T-helper 2 cell treated with Interferon-gamma antibody and Interleukin-4, amounts not matched to agents 5 μg/mL and 100 μg/mL, for 36 hours (primary cell): ENCODE data around the gene DSTYK.
A peak's percentile ranks its signal among the peaks of the same experiment; 100 is the strongest.
"Not testable (repeated sequence)": the region's sequence is repeated elsewhere in the genome, so short reads cannot be mapped to it uniquely, and the experiment has no call there.

Experiments
- DNase-seq: peaks from one replicate; pipeline ENCODE4 v3.0.0; 2021; ENCODE audit warnings: low spot score
- H3K27ac Mint-ChIP-seq: one replicate; pipeline ENCODE4 v1.8.0; 2021; ENCODE audit warnings: mild to moderate bottlenecking, mixed read lengths
- H3K27me3 Mint-ChIP-seq: one replicate; pipeline ENCODE4 v1.8.0; 2021; ENCODE audit warnings: low read depth, mixed read lengths
- H3K36me3 Mint-ChIP-seq: one replicate; pipeline ENCODE4 v1.8.0; 2021; ENCODE audit warnings: low read depth, mixed read lengths
- H3K4me1 Mint-ChIP-seq: one replicate; pipeline ENCODE4 v1.8.0; 2021; ENCODE audit warnings: low read depth, mixed read lengths
- H3K4me3 Mint-ChIP-seq: one replicate; pipeline ENCODE4 v1.8.0; 2022; ENCODE audit warnings: mild to moderate bottlenecking, moderate library complexity, mixed read lengths
- H3K9me3 Mint-ChIP-seq: one replicate; pipeline ENCODE4 v1.8.0; 2021; ENCODE audit warnings: mixed read lengths

DSTYK gene

GRCh38 chr1:205187420-205187819, 24.1 kb downstream of the DSTYK start:
- Mint-ChIP-seq H3K9me3 (no peaks in the 10 kb centered on the region), H3K4me1 (peaks cover 36% of the 10 kb centered on the region), H3K36me3 (peaks cover 19% of the 10 kb centered on the region), H3K4me3 (no peak overlapping the region), H3K27me3 (no peaks in the 10 kb centered on the region), H3K27ac (no peak overlapping the region)
- no peak for DNase-seq

- peaks cover 19% of the 10 kb centered on the region for H3K36me3 Mint-ChIP-seq
- H3K27me3 Mint-ChIP-seq: no peaks in the 10 kb centered on the region
- H3K27ac Mint-ChIP-seq: peak overlapping the region; percentile 52
- no peaks in the 10 kb centered on the region for H3K9me3 Mint-ChIP-seq
- DNase-seq: no peak
- H3K4me3 Mint-ChIP-seq: no peak overlapping the region
- H3K4me1 Mint-ChIP-seq: peaks cover 36% of the 10 kb centered on the region
Measured at GRCh38 chr1:205186191-205186590, 25.3 kb downstream of the DSTYK start.

GRCh38 chr1:205183676-205184335, 27.7 kb downstream of the DSTYK start:
- no peak for DNase-seq
- Mint-ChIP-seq H3K4me1 (peaks cover 33% of the 10 kb centered on the region), H3K27me3 (no peaks in the 10 kb centered on the region), H3K27ac (peak overlapping the region; percentile 8), H3K4me3 (peak overlapping the region; percentile 39), H3K36me3 (peaks cover 20% of the 10 kb centered on the region), H3K9me3 (no peaks in the 10 kb centered on the region)

GRCh38 chr1:205182930-205183329, 28.6 kb downstream of the DSTYK start:
- Mint-ChIP-seq H3K4me3 (no peak overlapping the region), H3K9me3 (no peaks in the 10 kb centered on the region), H3K27ac (no peak overlapping the region), H3K36me3 (peaks cover 20% of the 10 kb centered on the region), H3K27me3 (no peaks in the 10 kb centered on the region), H3K4me1 (peaks cover 33% of the 10 kb centered on the region)
- no peak for DNase-seq

- not testable (repeated sequence) for DNase-seq, H3K9me3 Mint-ChIP-seq, H3K27ac Mint-ChIP-seq, H3K27me3 Mint-ChIP-seq, H3K4me3 Mint-ChIP-seq
- Mint-ChIP-seq H3K4me1 (peaks cover 16% of the 10 kb centered on the region), H3K36me3 (peaks cover 17% of the 10 kb centered on the region)
Measured at GRCh38 chr1:205180331-205180730, 31.2 kb downstream of the DSTYK start.

GRCh38 chr1:205179842-205180241, 31.7 kb downstream of the DSTYK start:
- Mint-ChIP-seq H3K27ac (no peak overlapping the region), H3K4me1 (peaks cover 15% of the 10 kb centered on the region)

GRCh38 chr1:205172729-205173366, 38.7 kb downstream of the DSTYK start:
- Mint-ChIP-seq H3K27me3 (no peaks in the 10 kb centered on the region), H3K4me1 (peaks cover 23% of the 10 kb centered on the region), H3K27ac (no peak overlapping the region), H3K4me3 (no peak overlapping the region), H3K36me3 (peaks cover 24% of the 10 kb centered on the region), H3K9me3 (no peaks in the 10 kb centered on the region)
- DNase-seq: no peak

More at GRCh38 chr1:205179842-205180241, 31.7 kb downstream of the DSTYK start:
- H3K27me3 Mint-ChIP-seq: no peaks in the 10 kb centered on the region
- no peak overlapping the region for H3K4me3 Mint-ChIP-seq
- DNase-seq: no peak
- H3K9me3 Mint-ChIP-seq: no peaks in the 10 kb centered on the region
- peaks cover 15% of the 10 kb centered on the region for H3K36me3 Mint-ChIP-seq

- H3K36me3 Mint-ChIP-seq: peaks cover 27% of the 10 kb centered on the region
- H3K4me1 Mint-ChIP-seq: peaks cover 23% of the 10 kb centered on the region
- no peaks in the 10 kb centered on the region for H3K27me3 Mint-ChIP-seq
- no peak overlapping the region for H3K27ac Mint-ChIP-seq
- H3K4me3 Mint-ChIP-seq: peak overlapping the region; percentile 27
- no peak for DNase-seq
- H3K9me3 Mint-ChIP-seq: no peaks in the 10 kb centered on the region
Measured at GRCh38 chr1:205171369-205171768, 40.1 kb downstream of the DSTYK start.

GRCh38 chr1:205170532-205171269, 40.8 kb downstream of the DSTYK start:
- no peaks in the 10 kb centered on the region for H3K27me3 Mint-ChIP-seq
- H3K9me3 Mint-ChIP-seq: no peaks in the 10 kb centered on the region
- peak overlapping the region; percentile 27 for H3K4me3 Mint-ChIP-seq
- H3K4me1 Mint-ChIP-seq: peaks cover 23% of the 10 kb centered on the region
- no peak overlapping the region for H3K27ac Mint-ChIP-seq
- H3K36me3 Mint-ChIP-seq: peaks cover 27% of the 10 kb centered on the region
- no peak for DNase-seq

GRCh38 chr1:205169248-205169647, 42.3 kb downstream of the DSTYK start:
- H3K9me3 Mint-ChIP-seq: no peaks in the 10 kb centered on the region
- no peaks in the 10 kb centered on the region for H3K27me3 Mint-ChIP-seq
- DNase-seq: no peak
- H3K27ac Mint-ChIP-seq: no peak overlapping the region
- H3K36me3 Mint-ChIP-seq: peaks cover 29% of the 10 kb centered on the region
- peaks cover 23% of the 10 kb centered on the region for H3K4me1 Mint-ChIP-seq
- H3K4me3 Mint-ChIP-seq: no peak overlapping the region

GRCh38 chr1:205168291-205168690, 43.2 kb downstream of the DSTYK start:
- H3K9me3 Mint-ChIP-seq: no peaks in the 10 kb centered on the region
- DNase-seq: no peak
- no peak overlapping the region for H3K27ac Mint-ChIP-seq
- H3K4me1 Mint-ChIP-seq: peaks cover 26% of the 10 kb centered on the region
- peaks cover 37% of the 10 kb centered on the region for H3K36me3 Mint-ChIP-seq
- no peak overlapping the region for H3K4me3 Mint-ChIP-seq
- H3K27me3 Mint-ChIP-seq: no peaks in the 10 kb centered on the region

GRCh38 chr1:205162301-205162700, 49.2 kb downstream of the DSTYK start:
- DNase-seq: no peak
- H3K27me3 Mint-ChIP-seq: no peaks in the 10 kb centered on the region
- peaks cover 56% of the 10 kb centered on the region for H3K36me3 Mint-ChIP-seq
- H3K9me3 Mint-ChIP-seq: peaks cover under 1% of the 10 kb centered on the region
- peaks cover 5% of the 10 kb centered on the region for H3K4me1 Mint-ChIP-seq
- H3K4me3 Mint-ChIP-seq: no peak overlapping the region
- H3K27ac Mint-ChIP-seq: no peak overlapping the region

GRCh38 chr1:205161076-205161475, 50.4 kb downstream of the DSTYK start:
- Mint-ChIP-seq H3K27ac (no peak overlapping the region), H3K4me3 (no peak overlapping the region)

GRCh38 chr1:205158048-205158616, 53.4 kb downstream of the DSTYK start:
- H3K27me3 Mint-ChIP-seq: no peaks in the 10 kb centered on the region
- no peak overlapping the region for H3K27ac Mint-ChIP-seq
- no peak for DNase-seq
- H3K4me3 Mint-ChIP-seq: no peak overlapping the region
- H3K9me3 Mint-ChIP-seq: peaks cover 20% of the 10 kb centered on the region
- H3K36me3 Mint-ChIP-seq: peaks cover 80% of the 10 kb centered on the region
- H3K4me1 Mint-ChIP-seq: peaks cover 2% of the 10 kb centered on the region

More at GRCh38 chr1:205161076-205161475, 50.4 kb downstream of the DSTYK start:
- no peaks in the 10 kb centered on the region for H3K27me3 Mint-ChIP-seq
- H3K9me3 Mint-ChIP-seq: peaks cover 12% of the 10 kb centered on the region
- H3K36me3 Mint-ChIP-seq: peaks cover 66% of the 10 kb centered on the region
- peaks cover 5% of the 10 kb centered on the region for H3K4me1 Mint-ChIP-seq
- no peak for DNase-seq
